ENCODE measurements around the gene AOC3.
"Not testable (repeated sequence)": the region's sequence is repeated elsewhere in the genome, so short reads cannot be mapped to it uniquely, and the experiment has no call there.

AOC3 gene

DNA sequence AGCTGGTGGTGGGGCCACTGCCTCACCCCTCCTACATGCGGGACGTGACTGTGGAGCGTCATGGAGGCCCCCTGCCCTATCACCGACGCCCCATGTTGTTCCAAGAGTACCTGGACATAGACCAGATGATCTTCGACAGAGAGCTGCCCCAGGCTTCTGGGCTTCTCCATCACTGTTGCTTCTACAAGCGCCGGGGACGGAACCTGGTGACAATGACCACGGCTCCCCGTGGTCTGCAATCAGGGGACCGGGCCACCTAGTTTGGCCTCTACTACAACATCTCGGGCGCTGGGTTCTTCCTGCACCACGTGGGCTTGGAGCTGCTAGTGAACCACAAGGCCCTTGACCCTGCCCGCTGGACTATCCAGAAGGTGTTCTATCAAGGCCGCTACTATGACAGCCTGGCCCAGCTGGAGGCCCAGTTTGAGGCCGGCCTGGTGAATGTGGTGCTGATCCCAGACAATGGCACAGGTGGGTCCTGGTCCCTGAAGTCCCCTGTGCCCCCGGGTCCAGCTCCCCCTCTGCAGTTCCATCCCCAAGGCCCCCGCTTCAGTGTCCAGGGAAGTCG is 16.8 kb downstream of the AOC3 start:
- not testable (repeated sequence) for DNase-seq

DNA sequence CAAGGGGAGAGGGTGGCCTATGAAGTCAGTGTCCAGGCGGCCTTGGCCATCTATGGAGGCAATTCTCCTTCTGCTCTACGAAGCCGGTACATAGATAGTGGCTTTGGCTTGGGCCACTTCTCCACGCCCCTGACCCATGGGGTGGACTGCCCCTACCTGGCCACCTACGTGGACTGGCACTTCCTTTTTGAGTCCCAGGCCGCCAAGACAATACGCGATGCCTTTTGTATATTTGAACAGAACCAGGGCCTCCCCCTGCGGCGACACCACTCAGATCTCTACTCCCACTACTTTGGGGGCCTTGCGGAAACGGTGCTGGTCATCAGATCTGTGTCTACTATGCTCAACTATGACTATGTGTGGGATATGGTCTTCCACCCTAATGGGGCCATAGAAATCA is 17.3 kb downstream of the AOC3 start:
- no peak for DNase-seq

DNA sequence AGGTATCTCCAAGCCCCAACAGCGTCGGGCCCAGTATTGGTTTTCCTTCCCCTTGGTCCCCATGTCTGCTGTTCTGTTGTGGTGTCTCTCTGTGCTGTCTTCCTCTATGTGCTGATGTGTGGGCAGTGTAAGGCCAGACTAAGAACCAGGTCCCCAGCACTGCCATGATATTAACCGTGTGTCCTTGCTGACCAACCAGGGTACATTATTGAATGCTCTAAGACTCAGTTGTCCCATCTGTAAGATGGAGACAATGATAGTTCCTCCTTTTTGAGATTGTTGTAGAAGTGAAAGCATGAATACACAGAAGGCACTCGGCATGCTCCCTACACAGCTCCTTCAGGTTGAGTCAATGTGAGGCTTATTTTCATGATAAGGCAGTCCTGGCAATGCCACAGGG is 20.6 kb downstream of the AOC3 start:
- peak; percentile 20 for DNase-seq

DNA sequence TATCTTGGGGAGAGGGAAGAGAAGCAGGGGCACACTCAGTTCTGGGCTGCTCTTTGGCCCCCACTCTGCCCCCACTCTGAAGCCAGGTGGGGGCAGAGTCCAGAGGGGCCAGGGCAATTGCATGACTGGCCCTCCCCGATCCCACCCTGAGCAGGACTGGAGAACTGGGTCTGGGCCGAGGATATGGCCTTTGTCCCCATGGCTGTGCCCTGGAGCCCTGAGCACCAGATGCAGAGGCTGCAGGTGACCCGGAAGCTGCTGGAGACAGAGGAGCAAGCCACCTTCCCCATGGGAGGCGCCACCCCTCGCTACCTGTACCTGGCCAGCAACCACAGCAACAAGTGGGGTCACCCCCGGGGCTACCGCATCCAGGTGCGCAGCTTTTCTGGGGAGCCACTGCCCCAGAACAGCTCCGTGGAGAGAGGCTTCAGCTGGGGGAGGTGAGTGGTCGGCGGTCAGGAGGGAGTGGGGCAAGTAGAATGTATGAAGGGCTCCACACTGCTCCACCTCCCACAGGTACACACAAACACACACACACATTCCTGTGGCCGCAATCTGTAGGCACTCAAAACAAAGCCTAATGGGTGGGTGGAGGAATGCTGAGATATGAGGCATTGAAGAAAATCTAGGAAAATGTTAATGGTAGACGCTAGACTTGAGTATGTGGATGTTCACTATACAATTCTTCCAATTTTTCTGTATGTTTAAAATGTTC is 21.4 kb downstream of the AOC3 start:
- DNase-seq: no peak

DNA sequence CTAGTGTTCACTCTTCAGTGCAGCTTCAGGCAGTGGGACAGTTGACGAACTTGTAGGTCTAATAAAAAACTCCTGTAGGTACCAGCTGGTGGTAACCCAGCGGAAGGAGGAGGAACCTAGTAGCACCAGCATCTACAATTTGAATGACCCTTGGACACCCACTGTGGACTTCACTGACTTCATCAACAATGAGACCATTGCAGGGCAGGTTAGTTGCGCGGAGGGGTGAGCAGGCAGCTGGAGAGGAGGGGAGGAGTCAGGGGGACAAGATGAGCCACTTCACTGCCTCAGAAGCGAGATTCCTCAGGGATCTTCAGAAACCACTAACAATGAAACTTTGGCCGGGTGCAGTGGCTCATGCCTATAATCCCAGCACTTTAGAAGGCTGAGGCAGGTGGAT is 22.3 kb downstream of the AOC3 start:
- DNase-seq: no peak

DNA sequence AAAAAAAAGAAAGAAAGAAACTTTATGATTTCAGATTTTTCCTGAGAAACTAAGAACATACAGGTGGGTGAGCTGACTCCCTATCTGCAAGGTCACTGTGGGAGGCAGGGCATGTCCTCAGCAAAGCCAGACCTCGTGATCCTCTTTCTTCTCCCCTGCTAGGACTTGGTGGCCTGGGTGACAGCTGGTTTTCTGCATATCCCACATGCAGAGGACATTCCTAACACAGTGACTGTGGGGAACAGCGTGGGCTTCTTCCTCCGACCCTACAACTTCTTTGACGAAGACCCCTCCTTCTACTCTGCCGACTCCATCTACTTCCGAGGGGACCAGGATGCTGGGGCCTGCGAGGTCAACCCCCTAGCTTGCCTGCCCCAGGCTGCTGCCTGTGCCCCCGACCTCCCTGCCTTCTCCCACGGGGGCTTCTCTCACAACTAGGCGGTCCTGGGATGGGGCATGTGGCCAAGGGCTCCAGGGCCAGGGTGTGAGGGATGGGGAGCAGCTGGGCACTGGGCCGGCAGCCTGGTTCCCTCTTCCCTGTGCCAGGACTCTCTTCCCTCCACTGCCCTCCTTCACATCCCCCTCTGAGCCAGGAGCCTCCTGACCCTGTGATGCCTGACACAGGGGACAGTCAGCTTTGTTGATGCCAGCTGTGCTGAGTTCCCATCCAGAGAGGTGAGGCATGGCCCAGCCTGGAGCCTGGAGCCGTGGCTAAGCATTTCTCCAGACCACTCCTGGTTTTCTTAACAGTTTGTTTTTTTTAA is 23.1 kb downstream of the AOC3 start:
- not testable (repeated sequence) for DNase-seq

DNA sequence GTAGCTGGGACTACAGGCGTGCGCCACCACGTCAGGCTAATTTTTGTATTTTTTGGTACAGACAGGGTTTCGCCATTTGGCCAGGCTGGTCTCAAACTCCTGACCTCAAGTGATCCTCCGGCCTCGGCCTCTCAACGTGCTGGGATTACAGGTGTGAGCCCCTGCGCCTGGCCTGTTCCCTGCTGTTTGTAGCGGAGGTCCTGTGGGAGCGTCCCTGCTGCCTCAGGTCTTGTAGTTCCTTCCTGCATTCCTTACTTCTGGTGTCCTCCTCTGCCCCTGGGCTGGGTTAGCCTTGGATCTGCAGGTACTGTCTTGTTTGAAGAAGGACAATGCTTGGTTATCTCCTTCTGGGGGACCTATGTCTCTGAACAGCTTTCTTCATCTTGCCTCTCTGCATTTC is 26.0 kb downstream of the AOC3 start:
- no peak for DNase-seq

DNA sequence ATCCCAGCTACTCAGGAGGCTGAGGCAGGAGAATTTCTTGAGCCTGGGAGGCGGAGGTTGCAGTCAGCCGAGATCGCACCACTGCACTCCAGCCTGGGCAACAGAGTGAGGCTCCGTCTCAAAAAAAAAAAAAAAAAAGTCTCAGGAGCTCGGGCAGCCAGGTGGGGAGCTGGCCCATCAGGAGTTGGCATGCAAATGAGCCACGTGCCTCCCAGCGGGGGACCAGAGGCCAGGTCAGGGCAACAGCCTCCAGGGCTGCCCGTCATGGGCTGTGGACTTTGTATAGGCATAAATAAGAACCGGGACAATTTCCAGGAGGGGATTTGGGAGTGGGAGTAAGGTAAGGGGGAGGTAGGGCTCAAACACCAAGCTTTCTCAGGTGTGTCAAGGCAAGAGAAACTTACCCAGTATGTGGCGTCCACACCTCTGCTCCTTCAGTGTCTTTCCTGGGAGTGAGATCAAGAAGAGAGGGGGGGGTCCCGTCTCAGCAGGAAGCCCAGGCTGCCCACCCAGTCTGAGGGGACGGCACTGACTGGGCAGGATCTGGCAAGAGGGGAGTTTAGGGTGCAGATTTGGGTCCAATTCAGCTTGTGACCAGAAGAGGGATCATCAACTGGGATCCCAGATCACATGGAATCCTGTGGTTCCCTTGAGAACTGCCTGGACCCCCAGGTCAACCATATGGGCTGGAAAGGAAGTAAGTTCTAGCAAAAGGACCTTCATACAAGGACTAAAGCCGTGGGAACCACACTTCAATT is 27.3 kb downstream of the AOC3 start:
- peak; percentile 82 for DNase-seq

DNA sequence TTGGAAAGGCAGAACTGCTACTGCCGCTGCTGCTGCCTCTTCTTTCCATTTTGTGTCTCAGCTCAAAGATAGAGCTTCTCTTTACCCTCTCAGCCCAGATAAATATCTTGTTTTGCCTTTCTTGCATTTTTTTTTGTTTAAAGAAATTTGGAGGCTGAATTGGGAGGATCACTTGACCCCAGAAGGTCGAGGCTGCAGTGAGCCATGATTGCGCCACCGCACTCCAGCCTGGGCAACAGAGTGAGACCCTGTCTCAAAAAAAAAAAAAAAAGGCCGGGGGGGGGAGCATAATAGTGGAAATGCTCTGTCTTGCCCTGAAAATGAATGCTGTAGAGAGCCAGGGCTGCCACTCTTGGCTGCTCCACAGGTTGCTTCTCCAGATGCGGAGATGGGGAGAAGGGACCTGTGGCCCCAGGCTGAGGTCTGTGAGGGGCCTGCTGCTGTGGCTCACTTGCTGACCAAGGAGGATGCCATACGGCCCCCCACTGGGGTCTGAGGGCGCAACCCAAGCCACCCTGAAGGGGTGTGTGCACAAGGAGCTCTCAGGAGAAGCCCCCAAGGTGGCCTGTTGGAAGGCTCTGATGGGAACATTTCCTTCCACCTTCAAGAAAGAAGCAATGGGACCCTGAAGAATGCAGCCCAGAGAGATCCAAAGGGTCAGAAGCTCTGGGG is 28.1 kb downstream of the AOC3 start:
- no peak for DNase-seq

DNA sequence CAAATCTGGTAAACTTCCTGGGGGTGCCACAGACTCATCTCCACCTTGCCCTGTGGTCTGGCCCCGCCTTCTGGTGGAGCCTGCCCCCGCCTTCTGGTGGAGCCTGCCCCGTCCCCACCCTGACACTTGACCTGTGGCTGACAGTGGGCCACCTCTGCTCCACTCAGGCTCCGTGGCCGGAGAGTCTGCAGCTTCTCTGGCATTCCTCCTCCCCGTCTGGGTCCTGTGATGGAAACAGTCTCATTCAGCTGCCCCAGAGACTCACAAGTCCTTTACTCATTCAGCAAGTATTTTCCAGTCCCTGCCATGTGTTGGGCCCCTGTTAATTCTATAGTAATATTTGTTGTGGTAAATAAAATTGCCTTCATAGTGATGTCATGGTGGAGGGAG is 28.6 kb downstream of the AOC3 start:
- DNase-seq: no peak

DNA sequence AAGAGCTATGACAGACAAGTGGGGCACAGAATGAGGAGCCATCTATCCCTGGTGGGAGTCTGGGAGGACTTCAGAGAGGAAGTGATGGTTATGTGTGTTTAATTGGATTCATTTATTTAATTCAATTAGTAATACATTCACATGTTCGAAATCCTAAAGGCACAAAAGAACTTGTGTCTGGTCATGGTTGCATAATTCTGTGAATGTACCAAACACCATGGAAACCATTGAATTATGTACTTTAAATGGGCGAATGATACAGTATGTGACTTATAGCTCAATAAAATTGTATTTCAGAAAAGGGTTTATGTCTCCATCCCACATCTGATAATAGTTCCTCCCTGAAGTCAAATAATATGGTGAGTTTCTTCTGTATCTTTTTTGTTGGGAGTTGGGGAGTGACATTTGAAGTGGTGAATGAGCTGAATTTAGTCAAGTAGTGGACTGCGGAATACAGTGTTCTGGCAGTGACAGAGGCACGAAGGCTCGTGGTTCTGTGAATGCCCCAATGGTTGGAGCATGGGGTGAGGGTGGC is 29.8 kb downstream of the AOC3 start:
- DNase-seq: no peak

DNA sequence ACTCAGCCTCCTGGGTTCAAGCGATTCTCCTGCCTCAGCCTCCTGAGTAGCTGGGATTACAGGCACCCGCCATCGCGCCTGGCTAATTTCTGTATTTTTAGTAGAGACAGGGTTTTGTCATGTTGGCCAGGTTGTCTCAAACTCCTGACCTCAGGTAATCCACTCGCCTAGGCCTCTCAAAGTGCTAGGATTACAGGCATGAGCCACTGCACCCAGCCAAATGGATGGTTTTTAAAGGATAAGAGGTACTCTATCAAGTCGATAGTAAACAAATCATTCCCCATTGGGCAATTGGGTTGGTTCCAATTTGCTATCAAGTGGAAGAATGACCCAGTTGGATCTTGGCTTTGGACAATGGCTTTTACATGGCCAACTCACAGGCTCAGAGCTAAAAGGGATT is 30.7 kb downstream of the AOC3 start:
- not testable (repeated sequence) for DNase-seq

DNA sequence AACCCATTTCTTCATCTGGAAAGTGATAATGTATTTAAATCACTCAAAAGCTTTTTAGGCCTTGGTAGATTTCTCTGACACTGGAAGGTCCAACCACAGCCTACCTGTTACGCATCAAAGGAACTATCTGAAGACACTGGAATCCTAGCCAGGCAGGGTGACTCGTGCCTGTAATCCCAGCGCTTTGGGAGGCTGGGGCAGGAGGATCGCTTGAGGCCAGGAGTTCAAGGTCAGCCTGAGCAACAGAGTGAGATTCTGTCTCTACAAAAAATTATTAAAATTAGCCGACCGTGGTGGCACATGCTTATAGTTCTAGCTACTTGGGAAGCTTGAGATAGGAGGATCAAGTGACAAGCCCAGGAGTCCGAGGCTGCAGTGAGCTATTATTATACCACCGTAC is 31.2 kb downstream of the AOC3 start:
- no peak for DNase-seq

DNA sequence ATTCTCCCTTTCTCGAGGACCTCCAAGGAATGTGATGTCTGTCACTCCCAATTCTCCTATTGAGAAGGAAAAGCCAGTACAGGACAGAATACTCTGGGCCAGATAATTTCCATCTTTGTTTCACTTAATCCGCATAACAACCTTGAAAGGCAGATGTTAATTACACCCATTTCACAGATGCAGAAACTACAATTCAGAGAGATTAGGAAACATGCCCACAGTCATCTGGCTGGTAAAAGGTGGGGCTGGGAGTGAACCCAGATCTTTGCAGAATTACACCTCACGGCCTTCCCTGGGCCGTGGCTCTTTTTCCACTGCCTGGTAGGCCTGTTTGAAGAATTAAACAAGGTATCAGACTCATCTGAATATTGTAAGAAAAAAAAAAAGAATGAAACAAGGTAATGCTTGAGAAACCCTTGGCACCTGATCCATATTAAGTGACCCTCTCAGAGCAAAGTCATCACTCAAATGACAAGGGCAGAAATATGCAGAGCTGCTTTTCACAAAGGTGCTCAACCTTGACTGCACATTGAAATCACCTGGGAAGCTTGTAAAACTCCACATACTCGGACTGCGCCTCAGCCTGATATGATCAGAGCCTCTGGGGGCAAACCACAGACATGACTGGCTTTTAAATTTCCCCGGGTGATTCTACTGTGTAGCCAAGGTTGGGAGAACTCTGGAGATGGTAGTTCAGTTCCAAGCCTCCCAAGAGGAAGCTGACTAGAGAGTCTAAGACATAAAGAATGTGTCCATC is 33.0 kb downstream of the AOC3 start:
- DNase-seq: no peak

DNA sequence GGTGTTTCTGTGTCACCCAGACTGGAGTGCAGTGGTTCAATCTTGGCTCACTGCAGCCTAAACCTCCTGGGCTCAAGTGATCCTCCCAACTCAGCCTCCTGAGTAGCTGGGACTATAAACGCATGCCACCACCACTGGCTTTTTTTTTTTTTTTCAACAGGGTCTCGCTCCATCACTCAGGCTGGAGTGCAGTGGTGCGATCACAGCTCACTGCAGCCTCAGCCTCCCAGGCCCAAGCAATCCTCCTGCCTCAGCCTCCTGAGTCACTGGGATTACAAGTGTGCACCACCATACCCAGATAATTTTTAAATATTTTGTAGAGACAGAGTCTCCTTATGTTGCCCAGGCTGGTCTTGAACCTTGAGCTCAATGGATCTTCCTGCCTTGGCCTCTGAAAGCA is 34.8 kb downstream of the AOC3 start:
- not testable (repeated sequence) for DNase-seq

DNA sequence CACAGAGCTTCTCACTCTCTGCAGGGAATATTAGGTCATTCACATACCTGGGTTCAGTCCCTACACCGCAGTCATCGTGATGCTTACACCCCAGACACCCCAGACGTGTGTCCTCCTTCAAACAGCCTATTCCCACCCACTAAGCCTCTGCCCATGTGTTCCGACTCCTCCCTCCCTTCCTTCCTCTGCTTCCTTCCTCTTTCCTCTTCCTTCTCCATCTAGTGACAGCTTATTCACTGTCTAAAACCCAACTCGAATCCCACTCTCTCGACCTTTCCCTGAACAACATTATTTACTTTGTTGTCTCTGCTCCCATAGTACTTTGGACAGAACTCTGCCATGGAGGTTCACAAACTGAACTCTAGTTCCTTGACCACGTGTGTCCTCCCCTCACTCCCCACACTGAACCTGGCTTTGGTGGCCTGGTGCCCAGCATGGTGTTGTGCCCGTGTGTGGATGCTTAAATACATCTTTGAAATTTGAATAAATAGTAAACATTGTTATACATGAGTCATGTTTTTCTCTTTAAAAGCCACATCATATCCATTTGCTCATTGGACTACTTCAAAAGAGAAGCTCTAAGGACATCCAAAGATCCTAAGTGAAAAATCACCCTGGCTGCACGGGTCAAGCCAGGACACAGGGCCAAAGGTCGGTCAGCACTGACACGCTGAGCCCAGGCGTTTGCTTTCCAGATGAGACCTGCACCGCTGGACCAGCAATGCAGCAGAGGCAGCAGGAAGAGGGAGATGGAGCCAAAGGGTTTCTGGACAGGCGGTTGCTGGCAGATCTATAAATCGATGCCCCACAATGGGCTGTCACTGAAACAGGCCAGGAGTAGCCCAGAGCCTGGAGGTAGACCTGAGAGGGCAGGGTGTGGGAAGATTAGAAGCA is 35.5 kb downstream of the AOC3 start:
- no peak for DNase-seq

DNA sequence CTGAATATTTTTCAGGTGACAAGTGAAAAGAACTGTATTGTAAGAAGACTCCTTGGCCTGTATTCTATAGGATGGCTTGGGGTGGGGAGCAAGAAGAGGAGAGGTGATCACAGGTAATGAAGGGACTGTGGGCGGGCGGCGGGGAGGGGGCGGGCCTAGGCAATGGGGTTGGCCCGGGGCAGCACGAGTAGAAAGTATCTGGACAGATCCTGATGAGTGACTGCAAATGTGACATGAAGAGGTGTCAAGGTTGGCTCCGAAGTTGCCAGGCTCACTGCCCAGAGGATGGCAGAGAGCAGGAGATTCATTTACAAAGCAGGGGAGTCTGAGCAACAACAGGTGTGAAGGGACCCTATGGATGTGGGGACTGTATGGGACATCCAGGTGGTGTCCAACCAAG is 38.8 kb downstream of the AOC3 start:
- no peak for DNase-seq

DNA sequence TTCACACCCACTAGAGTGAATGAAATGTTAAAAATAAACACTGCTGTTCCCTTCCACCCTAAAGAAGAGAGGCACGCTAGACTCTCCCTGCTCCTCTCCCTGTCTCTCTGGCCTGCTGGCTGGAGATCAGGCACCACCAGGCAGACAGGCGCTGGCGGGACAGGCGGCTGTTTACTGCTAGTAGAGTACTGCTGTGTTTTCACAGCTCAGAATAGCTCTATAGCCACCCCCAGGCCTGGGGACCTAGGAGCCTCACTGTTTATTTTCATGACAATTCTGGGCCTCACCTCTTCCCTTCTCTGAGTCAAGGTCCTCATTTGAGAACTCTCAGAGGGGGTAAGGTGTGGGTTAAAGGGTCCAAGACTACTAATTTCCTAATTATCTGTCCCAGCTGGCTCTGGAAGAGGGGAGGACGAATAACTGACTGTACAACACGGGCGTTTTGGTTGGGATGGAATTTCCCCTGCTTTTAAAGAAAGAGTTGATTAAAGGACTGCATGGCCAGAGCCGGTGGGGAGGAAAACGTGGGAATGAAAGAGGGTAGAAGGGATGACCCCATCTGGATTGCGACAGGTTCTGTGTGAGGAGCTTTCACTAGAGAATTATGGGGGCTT is 40.6 kb downstream of the AOC3 start:
- DNase-seq: peak; percentile 67

DNA sequence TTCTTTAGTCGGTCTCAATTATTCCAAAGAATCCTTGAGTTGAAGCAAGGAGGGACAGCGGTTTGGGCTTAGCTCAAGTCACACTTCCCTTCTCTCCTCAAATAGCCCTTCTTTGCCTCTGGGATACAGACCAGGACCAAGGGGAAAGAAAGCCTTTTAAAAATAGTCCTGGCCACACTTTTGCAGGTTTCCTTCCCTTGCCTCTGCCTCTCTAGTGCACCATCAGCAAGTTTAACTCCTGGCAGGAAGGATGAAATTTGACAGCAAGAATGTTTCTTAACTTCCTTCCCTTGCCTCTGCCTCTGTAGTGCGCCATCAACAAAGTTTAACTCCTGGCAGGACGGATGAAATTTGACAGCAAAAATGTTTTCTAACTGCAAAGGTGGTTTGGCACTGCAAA is 42.4 kb downstream of the AOC3 start:
- DNase-seq: peak; percentile 57
